ENCODE measurements around the gene BRINP2. TPM values are rescaled to one million over a fixed set of nuclear protein-coding genes. Genes with fewer than 3 reads are reported as not detected.

Gene BRINP2
- total RNA-seq, 4 donors from 2014 or later = 0.26 to 0.42 TPM; not detected in 2

- H3K4me3 ChIP-seq (ENCODE audit: low read depth, poor library complexity, severe bottlenecking) = no peak overlapping the region
- intact Hi-C loops (cut with DNase I; ENCODE audit: low total_unique reads) = no loop called here
- no peak for DNase-seq (ENCODE audit: low spot score in 2 of 2)
- WGBS, 2 donors = 68 to 73% methylated on average over 4 of the region's 4 CpGs
- no peak for TF ChIP-seq POLR2A (IDR thresholded peaks at IDR 0.05)
- TF ChIP-seq CTCF (IDR thresholded peaks at IDR 0.05) = no peak
Observed at GRCh38 chr1:177246710-177247580, 76.2 kb downstream of the BRINP2 start.

GRCh38 chr1:177247623-177248176 is 76.9 kb downstream of the BRINP2 start:
- no peak overlapping the region for H3K4me3 ChIP-seq (ENCODE audit: low read depth, poor library complexity, severe bottlenecking)
- no peak for DNase-seq (ENCODE audit: low spot score in 2 of 2)
- intact Hi-C loops (cut with DNase I; ENCODE audit: low total_unique reads) = no loop called here
- WGBS, 2 donors = 85% methylated on average over 9 of the region's 9 CpGs
- TF ChIP-seq POLR2A (IDR thresholded peaks at IDR 0.05) = no peak
- TF ChIP-seq CTCF (IDR thresholded peaks at IDR 0.05) = no peak

- 65 to 85% methylated on average over 5 of the region's 5 CpGs for WGBS, 2 donors
- no peak overlapping the region for H3K4me3 ChIP-seq (ENCODE audit: low read depth, poor library complexity, severe bottlenecking)
- TF ChIP-seq POLR2A (IDR thresholded peaks at IDR 0.05) = no peak
- TF ChIP-seq CTCF (IDR thresholded peaks at IDR 0.05) = no peak
Observed at GRCh38 chr1:177248258-177248657, 77.5 kb downstream of the BRINP2 start.

GRCh38 chr1:177249231-177249630 is 78.5 kb downstream of the BRINP2 start:
- no peak overlapping the region for H3K4me3 ChIP-seq (ENCODE audit: low read depth, poor library complexity, severe bottlenecking)
- intact Hi-C loops (cut with DNase I; ENCODE audit: low total_unique reads) = no loop called here
- TF ChIP-seq CTCF (IDR thresholded peaks at IDR 0.05) (no peak), POLR2A (IDR thresholded peaks at IDR 0.05) (no peak)
- no peak for DNase-seq (ENCODE audit: low spot score in 2 of 2)

More at GRCh38 chr1:177248258-177248657, 77.5 kb downstream of the BRINP2 start:
- DNase-seq (ENCODE audit: low spot score in 2 of 2) = no peak
- intact Hi-C loops (cut with DNase I; ENCODE audit: low total_unique reads) = no loop called here

GRCh38 chr1:177252877-177253276 is 82.1 kb downstream of the BRINP2 start:
- DNase-seq (ENCODE audit: low spot score in 2 of 2) = no peak
- no peak overlapping the region for H3K4me3 ChIP-seq (ENCODE audit: low read depth, poor library complexity, severe bottlenecking)
- TF ChIP-seq CTCF (IDR thresholded peaks at IDR 0.05) (no peak), POLR2A (IDR thresholded peaks at IDR 0.05) (no peak)
- intact Hi-C loops (cut with DNase I; ENCODE audit: low total_unique reads) = no loop called here
